ENCODE results near the gene MAD2L2.

MAD2L2 gene

GRCh38 chr1:11704691-11705475, 23.9 kb upstream of the MAD2L2 start:
- DNase-seq: no peak

- DNase-seq: no peak
Observed at GRCh38 chr1:11704194-11704529, 23.2 kb upstream of the MAD2L2 start.

DNA sequence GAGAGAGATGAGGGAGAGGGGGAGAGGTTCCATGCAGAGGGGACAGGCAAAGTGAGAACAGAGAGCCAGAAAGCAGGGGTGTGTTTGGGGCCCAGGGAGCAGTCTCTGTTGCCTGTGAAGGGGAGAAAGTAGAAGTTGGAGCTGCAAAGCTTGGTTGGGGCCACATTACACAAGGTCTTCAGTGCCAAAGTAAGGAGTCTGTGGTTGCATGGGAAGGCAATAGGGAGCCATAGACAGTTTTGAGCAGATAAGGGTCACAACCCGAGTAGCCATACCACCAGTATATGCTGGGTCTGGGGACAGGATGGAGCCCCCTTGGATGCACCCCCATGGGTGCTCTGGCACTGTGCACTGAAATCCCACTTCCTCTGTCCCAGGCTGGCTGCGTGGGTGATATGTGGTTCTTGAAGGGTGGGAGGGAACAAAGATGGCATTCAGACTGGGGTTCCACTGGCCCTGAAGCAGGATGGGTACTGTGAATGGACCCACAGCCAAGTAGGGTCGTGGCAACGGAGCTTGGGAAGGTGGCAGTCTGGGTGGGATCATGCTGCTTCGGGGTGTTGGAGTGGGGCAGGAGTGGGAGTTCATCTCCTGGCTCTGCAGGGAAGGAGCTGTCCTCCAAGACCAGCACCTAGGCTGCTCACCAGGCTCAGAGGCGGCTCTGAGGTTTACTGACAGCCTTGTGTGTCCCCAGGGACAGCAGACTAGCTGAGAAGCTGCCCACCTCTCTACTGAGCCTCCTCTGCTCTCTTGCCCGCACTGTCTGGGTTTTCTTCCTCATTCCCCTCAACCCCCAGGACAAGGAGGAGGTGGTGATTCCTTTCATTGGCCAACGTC, 22.6 kb upstream of the MAD2L2 start:
- no peak for DNase-seq

- no peak for DNase-seq
Observed at GRCh38 chr1:11701981-11702803, 21.2 kb upstream of the MAD2L2 start.

DNA sequence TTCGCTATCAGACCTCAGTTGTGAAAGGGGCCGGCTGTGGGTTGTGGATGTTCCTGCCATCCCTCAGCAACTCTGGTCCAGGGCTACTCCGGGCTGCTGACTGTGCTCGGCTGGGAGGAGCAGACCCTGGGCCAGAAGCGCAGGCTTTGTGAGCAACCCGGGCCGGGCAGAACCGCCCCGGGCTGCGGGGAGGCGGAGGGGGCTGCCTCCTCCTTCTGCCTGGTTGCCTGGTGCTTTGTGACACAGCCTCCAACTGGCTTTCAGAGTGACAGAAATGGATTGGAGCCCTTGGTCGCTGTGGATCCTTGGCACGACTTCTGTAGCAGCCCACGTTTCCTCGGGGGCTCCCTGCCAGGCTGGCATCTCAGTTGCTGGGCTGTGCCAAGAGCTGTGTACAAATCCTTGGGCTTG, 20.6 kb upstream of the MAD2L2 start:
- DNase-seq: no peak

GRCh38 chr1:11700601-11701467, 19.9 kb upstream of the MAD2L2 start:
- no peak for DNase-seq

- DNase-seq: no peak
Observed at GRCh38 chr1:11697893-11698210, 16.9 kb upstream of the MAD2L2 start.

GRCh38 chr1:11697188-11697892, 16.4 kb upstream of the MAD2L2 start:
- no peak for DNase-seq

- DNase-seq: no peak
Observed at GRCh38 chr1:11695861-11696260, 14.9 kb upstream of the MAD2L2 start.

DNA sequence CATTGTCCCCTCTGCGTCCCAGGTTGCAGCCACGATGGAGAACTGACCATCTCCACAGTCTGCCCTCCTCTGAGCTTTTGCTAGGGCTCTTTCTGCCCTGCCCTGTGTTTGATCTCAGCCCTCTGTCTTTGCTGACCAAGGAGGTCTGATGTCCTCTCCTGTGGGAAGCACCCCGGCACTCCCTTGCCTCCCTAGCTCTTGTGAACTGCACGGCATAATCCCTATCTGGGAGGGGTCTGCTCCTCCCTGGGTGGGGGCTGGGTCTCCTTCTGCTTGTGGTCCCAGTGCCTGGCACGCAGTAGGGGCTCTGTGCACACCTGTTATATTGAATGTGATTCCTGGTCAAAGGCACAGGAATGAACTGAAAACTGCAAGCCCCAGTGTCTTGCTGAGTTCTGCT, 13.0 kb upstream of the MAD2L2 start:
- DNase-seq: no peak

DNA sequence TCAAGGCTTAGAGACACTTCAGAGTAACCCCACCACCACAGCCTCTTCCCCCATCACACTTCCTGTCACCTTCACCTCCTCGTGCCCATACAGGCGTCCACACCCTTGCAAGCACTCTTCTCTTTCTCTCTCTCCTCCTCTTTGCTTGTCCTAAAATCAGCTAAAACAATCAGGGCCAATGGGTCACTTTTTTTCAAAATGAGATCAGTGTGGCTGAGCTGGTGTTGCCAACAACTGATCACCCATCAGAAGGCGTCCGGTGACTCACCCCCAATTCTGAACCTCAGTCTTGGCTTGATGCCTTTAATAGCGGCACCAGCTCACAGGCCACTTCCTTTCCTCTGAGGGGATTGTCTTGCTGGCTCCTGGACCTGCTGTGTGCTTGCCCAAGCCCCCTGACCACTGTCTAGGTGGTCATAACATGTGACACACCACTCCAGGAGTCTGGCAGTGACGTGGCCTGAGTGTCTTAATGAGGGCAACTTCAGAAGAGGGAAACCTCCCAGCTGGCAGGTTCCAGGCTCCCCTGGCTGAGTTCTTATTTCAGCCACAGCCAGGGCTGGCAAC, 12.2 kb upstream of the MAD2L2 start:
- DNase-seq: no peak

- no peak for DNase-seq
Observed at GRCh38 chr1:11691928-11692711, 11.2 kb upstream of the MAD2L2 start.

GRCh38 chr1:11691302-11691914, 10.5 kb upstream of the MAD2L2 start, which contains the start of gene DRAXIN:
DRAXIN (plus strand) TSS chr1:11691710; CDS start chr1:11706259, 14,549 bp downstream.
- no peak for DNase-seq

DNA sequence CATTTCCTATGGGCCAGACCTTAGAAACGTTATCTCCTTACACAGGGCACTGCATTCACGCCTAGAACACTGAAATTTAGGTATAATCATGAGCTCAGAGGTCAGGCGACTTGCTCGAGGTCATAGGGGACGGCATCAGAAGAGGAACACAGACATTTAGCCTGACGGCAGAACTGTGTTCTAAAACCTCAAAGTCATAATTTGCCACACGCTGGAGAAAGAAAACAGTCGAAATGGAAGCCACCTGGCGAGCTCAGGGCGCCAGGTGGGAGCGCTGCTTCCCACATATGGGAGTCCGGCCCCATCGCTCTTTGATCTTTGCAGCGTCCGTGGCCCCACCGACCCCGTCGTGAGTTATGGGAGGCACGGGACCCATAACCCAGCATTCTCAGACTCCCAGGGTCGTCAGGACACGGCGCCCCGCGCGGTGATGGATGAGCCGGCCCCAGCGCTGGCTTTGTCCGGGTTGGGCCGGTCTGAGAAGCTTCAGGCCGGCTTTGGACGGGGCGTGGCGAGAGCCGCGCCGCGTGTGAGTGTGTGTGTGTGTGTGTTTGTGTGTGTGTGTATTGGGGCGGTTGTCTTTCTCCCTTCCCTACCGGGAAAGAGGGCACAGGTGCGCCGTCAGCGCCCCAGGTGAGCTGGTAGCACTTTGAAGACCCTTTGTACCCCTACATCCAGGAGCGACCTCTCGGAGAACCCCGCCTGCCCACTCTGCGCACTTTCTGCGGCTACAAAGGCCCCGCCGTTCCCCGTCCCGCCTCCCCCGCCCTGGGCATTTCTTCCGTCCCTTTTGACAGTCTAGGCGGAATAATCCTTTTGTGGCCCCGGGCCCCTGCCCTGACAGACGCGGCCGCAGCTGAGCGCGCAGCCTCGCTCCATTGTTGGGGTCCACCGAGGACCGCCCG, 9.7 kb upstream of the MAD2L2 start:
- DNase-seq: no peak

- no peak for DNase-seq
Observed at GRCh38 chr1:11688506-11688905, 7.6 kb upstream of the MAD2L2 start.

GRCh38 chr1:11685210-11685752, 4.3 kb upstream of the MAD2L2 start:
- DNase-seq: no peak

- no peak for DNase-seq
Observed at GRCh38 chr1:11684070-11684469, 3.1 kb upstream of the MAD2L2 start.

DNA sequence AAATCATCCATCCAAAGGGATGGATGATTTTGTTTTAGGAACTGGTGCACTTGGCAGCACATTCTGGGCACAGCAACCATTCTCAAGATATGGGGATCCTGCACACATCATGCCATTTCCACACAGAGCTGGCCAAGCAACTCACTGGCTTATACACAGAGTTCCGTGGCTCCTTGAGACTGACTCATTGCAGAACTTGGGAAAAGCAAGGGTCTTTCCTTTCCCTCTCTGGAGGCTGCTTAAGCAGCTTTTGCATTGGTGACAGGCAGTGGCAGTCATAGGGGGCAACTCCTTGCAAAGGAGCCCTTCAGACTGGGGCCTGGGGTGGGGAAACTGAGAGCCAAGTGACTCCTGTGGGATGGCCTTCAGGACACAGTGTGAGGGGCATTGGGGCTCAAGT, 1.9 kb upstream of the MAD2L2 start:
- DNase-seq: no peak

DNA sequence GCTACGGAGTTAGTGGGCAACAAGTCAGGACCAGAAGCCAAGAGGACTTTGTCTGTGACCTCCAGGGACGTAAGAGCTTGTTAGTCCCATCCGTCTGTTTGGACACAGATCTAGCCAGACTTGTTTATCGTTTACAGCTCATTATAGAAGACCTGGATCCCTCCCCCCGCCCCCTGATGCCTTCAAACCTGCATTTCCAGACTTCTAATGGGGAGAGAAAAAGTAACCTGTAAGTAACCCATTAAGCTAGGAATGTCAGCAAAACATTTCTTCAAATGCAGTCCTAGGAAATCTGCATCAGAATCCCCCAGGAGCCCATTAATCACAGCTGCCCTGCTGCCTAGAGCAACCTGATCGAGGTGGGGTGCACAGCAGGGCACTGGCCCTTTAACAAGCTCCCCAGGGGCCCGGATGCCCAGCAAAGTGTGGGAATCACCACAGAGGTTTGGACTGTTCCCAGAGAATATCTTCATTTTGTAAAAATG, 1.4 kb upstream of the MAD2L2 start:
- DNase-seq: no peak

Data from NCI-H2029 treated with DMSO at 0.1 percent for 48 hours (cell line).